PFSK-1 (cell line): ENCODE data around the gene FGF6.

Source experiments
- POLR2AphosphoS5 ChIP-seq: IDR thresholded peaks from 2 replicates; pipeline ENCODE4 v1.6.1; 2012; ENCODE audit warnings: low read depth, mild to moderate bottlenecking, control low read depth, low read length, moderate library complexity
- REST ChIP-seq, 2 experiments: IDR thresholded peaks; 2 replicates each; pipeline versions ENCODE4 v1.6.1 to v1.8.0; 2011 to 2012; ENCODE audit warnings: low read depth in 2 of 2, low read length in 2 of 2, control low read depth in 1 of 2, inconsistent platforms in 1 of 2, mild to moderate bottlenecking in 1 of 2, moderate library complexity in 1 of 2; ENCODE audit not compliant: insufficient read depth in 1 of 2
- SIN3A ChIP-seq: IDR thresholded peaks from 2 replicates; pipeline ENCODE4 v1.6.1; 2012; ENCODE audit warnings: mild to moderate bottlenecking, low read length, moderate library complexity, borderline replicate concordance; ENCODE audit not compliant: insufficient read depth
- TAF1 ChIP-seq: IDR thresholded peaks from 2 replicates; pipeline ENCODE4 v1.6.1; 2012; ENCODE audit warnings: low read length, control low read depth, borderline replicate concordance; ENCODE audit not compliant: insufficient read depth

GRCh38 chr12:4386801-4387200 is 58.8 kb downstream of the FGF6 start:
- TF ChIP-seq POLR2AphosphoS5: no peak
- no peak for TF ChIP-seq SIN3A
- TF ChIP-seq REST (IDR thresholded peaks at IDR 0.05; ENCODE audit: insufficient read depth in 1 of 2, low read depth in 2 of 2, low read length in 2 of 2): no peak
- no peak for TF ChIP-seq TAF1
